Measurements from ENCODE around the gene WBP11.
A peak's percentile ranks its signal among the peaks of the same experiment; 100 is the strongest.
"Not testable (repeated sequence)": the region's sequence is repeated elsewhere in the genome, so short reads cannot be mapped to it uniquely, and the experiment has no call there.

WBP11 gene

DNA sequence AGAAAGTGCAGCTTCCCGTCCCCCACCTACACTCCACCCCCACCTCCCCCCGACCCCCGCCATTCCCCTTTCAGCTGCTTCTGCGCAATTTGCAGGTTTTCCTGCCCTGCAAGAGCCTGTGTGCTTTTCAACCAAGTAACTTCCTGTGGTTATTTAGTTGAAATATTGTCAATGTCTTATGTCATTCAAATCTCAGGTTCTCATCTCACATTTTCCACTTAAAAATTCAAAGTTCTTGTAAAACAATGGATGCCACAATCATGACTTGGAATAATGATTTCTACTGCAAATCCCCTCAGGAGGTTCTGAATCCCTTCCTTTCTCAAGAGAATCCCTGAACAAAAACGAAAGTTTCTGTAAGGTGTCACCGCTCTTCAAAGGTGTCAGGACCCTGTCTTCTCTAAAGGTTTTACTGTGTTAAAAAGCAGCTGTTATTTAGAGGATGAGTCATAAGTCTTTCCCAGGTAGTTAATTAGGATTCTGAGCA lies 31.6 kb downstream of the WBP11 start:
- no peak for DNase-seq (ENCODE audit: low read depth)

DNA sequence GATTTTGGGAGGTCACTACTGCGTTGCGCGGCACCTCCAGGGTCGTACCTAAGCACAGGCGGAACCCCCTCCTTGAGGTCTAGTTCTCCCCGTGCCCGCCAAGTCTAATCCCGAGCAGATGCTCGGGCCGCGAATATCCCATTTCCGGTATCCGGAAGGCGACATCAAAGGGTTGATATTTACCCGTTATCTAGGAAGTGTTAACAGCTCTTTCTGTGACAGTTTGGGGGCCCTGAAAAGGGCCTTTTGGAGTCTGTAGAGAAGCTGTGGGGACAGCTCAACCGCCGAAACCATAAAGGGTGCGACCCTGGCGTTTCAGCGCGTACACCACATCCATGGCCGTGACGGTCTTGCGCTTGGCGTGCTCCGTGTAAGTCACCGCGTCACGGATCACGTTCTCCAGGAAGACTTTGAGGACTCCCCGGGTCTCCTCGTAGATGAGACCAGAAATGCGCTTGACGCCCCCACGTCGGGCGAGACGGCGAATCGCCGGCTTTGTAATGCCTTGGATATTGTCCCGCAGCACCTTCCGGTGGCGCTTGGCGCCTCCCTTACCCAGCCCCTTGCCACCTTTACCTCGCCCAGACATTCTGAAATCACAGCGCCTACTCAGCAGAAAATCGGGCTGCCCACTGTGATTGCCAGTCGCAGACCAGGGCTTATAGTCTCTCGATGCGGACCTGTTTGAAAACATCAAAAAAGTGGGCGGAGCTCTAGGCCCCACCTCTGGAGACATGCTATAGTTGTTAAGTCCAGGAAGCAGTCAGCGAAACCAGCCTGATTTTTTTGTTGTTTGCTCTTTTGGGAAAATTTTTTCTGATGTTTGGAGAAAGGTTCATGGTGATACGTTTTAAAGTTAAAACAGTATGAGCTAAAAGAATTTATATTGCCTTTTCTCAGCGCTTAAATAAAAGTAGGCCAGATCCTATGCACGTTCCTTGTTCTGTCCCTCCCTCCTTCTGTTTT lies 32.5 kb downstream of the WBP11 start:
- DNase-seq (ENCODE audit: low read depth), result peak; percentile 94

DNA sequence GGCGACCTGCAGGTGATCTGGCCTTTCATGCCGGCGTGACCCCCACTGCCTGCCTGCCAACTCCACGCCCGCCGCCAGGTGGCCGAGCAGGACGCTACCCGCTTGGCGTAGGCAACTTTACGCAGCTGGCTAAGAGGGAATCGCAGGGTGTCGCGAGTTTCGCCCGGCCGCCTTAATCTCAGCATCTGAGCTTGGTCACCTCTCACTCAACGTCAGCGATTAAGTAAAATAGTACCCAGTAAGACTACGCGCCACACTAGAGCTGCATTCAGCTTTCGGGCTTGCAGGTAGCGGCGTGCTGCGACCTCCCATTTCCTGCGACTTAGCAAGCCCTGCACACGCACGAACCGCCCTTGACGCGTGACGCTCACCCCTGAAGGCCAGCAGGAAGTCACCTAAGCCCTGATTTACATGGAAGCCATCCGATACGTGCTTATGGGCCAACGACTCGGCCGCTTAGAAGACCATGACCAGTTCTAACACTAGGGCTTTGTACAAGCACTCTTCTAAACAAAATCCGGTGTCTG lies 33.2 kb downstream of the WBP11 start:
- peak; percentile 82 for DNase-seq (ENCODE audit: low read depth)

DNA sequence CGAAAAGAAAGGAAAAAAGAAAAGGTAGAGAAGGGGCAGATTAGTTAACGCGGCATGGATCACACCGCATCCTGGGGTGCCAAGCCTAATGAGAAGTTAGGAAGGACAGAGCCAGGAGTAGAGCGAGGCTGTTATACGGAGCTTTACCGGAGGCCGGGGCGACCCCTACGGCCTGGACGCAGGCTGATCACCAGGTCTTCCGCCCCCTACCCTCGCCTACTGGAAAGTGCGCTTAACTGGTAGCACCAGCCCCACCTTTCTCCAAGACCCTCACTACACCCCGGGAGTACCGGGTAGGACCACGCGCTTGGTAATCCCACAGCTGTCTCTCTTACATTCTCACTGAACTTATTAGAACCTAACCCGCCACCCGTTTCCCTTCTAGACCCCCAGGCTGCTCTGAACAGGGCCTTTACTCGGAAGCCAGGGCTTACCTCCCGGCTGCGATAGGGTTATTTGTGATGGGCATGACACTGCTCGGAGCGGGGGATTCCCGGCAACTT lies 33.8 kb downstream of the WBP11 start:
- DNase-seq (ENCODE audit: low read depth), result no peak

DNA sequence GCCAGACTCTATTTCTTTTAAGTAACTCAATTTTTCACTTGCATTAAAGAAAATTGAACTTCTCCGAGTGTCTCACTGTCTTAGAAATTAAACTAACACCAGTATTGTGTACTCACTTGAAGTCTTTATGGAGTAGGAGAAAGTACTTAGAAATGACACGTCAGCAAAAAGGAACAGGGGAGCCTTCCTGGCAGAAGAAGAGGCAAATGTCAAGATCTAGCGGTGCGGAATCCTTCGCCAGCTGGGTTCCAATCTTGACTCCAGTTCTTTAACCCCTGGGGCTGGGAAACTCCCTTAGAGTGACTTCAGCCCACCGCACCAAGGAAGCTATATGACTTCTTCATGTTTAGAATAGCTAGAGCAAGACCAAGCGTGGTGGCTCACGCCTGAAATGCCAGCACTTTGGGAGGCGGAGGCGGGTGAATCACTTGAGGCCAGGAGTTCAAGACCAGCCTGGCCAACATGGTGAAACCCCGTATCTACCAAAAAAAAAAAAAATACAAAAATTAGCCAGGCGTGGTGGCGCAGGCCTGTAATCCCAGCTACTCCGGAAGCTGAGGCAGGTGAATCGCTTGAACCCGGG lies 34.4 kb downstream of the WBP11 start:
- DNase-seq (ENCODE audit: low read depth), result peak; percentile 15

DNA sequence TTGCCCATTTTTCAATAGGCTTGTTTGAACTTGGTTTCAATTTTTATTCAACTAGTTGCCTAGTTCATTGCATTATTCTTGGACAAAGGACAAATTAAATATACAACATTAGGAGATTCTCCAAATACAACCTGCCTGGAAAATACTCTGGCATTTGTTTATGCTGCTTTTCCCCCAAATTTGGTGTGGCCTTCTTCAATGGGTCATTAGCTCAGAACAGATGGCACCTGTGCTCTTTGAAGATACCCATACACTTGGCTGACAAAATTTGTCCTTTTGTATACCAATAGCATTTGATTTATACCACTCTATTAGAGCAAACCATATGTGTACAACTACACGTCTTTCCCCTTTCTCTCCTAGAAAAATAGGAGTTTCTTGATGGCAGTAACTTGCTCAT lies 35.7 kb downstream of the WBP11 start:
- no peak for DNase-seq (ENCODE audit: low read depth)

DNA sequence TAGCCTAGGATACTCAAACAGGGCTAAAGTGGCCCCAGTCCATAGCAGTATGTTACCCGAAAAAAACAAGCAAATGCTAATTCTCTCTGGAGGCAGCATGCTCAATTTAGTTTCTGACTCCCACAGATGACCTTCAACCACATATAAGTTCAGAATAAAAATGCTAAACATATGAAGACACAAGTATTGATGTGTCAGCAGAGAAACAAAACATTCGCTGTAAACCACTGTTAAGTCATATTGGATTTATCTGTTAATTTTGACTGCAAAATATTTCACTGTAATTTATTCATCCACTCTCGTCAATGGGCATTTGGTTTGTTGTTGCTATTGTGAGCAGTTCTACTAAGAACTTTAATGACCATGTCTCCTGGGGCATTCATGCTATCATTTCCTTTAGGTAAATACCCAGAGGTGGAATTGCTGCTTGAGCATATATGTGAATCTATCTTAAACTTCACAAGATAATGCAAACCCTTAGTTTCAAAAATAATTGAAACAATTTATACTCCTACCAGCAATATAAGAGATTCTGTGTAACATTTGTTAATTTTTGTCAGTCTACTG lies 36.5 kb downstream of the WBP11 start:
- DNase-seq (ENCODE audit: low read depth), result no peak

DNA sequence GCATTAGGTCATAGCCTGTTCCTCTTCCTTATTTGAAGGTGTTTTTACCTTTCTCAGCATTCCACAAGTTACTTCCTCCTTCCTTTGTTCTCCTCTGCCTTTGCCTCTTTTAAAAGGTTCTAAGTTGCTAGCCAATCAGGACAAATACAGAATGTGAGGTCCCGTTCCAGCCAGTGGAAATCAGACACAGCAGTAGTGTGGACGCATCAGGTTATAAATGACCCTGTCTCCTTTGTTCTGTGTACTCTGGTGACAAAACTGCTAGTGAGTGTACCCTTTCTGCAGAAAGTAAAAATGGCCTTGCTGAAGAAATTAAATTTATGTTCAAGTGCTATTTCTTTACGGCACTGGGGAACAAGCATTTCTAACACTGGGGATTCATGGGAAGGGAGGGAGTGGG lies 37.3 kb downstream of the WBP11 start:
- DNase-seq (ENCODE audit: low read depth), result not testable (repeated sequence)

DNA sequence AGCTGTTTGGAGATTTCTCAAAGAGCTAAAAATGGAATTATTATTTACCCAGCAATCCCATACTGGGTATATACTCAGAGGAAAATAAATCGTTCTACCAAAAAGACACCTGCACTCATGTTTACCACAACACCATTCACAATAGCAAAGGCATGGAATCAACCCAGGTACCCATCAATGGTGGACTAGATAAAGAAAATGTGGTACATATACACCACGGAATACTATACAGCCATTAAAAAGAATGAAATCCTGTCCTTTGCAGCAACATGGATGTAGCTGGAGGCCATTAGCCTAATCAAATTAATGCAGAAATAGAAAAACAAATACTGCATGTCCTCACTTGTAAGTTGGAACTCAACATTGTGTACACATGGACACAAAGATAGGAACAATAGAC lies 37.9 kb downstream of the WBP11 start:
- DNase-seq (ENCODE audit: low read depth), result no peak

DNA sequence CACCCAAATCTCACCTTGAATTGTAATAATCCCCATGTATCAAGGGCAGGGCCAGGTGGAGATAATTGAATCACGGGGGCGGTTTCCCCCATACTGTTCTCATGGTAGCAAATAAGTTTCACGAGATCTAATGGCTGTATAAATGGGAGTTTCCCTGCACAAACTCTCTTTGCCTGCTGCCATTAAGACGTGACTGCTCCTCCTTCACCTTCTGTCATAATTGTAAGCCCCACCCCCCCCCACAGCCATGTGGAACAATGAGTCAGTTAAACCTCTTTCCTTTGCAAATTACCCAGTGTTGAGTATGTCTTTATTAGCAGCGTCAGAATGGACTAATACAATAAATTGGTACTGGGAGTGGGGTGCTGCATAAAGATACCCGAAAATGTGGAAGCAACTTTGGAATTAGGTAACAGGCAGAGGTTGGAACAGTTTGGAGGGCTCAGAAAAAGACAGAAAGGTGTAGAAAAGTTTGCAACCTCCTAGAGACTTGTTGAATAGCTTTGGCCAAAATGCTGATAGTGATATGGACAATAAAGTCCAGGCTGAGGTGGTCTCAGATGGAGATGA lies 43.5 kb downstream of the WBP11 start:
- not testable (repeated sequence) for DNase-seq (ENCODE audit: low read depth)

DNA sequence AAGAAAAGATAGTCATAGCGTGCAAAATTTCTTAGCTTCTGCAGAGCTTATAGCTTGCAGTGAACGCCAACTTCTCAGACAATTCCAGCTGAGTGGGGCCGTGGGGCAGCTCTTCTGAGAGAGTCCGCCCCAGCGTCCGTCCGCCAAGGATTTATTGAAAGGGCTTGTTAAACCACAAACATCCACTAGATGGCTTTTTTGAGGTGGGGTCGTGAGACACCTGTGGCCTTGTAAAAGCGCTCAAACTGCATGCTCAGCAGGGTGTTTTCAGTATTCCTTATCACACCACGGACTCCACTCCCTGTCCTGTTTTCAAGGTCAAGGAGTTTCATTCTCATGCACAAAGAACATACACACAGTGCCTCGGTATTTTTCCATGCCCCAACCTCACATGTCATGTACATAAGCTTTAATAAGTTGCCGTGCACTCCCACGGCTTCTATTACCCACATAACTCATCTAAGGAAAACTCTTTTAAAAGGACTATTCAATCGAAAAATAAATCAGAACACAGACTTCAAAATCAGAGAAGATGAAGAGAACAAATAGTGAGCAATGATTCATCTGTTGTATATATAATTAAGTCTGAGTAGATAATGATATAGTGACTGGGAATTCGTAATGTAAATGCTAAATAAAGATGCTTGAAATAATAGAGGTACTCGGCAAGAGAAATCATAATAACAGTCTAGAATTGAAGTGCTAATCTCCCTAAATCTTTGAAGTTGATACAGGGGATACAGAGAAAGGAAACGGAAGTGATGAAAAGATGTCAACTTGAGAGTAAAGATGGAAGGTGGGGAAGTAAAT lies 46.7 kb downstream of the WBP11 start:
- no peak for DNase-seq (ENCODE audit: low read depth)

DNA sequence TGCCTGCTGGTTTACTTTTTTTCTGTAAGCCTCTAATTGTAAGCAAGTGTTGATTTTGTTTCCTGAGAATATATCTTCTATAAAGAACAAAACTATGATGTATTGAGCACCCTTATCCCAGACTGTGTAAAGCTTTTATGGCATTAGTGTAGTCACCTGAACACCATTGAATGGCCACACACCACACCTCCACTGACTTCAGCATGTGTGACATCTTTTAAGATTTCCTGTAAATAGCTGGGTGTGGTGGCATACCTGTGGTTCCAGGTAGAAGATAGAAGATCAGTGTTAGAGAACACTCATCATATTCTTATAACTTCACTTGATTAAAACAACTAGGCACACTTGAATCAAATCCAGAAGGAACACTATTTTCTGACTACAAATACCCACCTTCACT lies 51.3 kb downstream of the WBP11 start:
- no peak for DNase-seq (ENCODE audit: low read depth)

DNA sequence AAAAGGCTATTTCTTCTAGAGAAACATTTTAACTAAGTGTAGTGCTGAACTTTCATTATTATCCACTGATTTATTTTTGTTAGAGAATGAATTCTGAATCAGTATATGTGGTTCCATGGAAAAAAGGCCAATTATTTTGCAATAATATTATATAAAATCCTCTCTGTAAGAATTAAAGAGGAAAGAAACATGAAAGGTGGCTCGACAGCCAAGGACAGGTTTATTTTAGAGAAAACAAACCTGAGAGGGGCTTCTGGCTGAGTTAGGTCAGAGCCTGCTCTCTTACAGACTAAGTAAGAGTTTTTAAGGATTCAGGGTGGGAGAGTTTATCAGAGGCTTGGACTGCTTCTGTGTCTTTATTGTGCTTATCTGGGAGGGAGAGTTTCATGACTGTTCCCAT lies 60.2 kb downstream of the WBP11 start:
- DNase-seq (ENCODE audit: low read depth), result no peak

DNA sequence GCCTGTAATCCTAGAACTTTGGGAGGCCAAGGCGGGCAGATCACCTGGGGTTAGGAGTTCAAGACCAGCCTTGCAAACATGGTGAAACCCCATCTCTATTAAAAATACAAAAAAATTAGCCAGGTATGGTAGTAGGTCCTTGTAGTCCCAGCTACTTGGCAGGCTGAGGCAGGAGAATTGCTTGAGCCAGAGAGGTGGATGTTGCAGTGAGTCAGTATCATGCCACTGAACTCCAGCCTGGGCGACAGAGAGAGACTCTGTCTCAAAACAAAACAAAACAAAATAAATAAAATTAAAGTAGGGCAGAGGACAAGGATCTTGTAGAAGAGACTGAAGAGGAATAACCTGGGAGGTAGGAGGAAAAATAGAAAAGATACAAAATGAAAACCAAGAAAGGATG lies 61.3 kb downstream of the WBP11 start:
- no peak for DNase-seq (ENCODE audit: low read depth)

DNA sequence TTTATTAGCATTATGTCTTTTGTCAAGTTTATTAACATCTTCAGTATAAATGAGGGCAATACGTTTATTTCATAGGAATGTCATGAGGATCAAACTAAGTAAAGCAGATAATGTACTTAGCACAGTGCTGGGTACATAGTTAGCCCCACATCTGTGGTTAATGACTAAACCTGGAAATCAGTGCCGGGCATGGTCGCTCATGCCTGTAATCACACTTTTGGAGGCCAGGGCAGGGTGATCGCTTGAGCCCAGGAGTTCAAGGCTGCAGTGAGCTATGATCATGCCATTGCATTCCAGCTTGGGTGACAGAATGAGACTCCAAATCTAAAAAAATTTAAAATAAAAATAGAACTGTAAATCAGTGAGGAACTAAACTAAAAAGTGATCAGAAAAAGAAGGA lies 62.1 kb downstream of the WBP11 start:
- DNase-seq (ENCODE audit: low read depth), result no peak

DNA sequence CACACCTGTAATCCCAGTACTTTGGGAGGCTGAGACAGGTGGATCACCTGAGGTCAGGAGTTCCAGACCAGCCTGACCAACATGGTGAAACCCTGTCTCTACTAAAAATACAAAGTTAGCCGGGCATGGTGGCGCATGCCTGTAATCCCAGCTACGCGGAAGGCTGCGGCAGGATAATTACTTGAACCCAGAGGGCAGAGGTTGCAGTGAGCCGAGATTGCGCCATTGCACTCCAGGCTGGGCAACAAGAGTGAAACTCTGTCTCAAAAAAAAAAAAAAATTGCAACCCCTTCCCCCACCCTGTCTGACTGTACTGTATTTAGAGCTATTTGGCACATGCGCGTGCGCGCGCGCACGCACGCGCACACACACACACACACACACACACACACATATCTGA lies 66.8 kb downstream of the WBP11 start:
- DNase-seq (ENCODE audit: low read depth), result not testable (repeated sequence)

All from activated T-cell treated with anti-CD3 and anti-CD28 coated beads for 24 hours (primary cell).